Smooth muscle cell (in vitro differentiated cells): ENCODE data around the gene CTH. TPM values are rescaled to one million over a fixed set of nuclear protein-coding genes. Genes with fewer than 3 reads are reported as not detected.
"Not testable (repeated sequence)": the region's sequence is repeated elsewhere in the genome, so short reads cannot be mapped to it uniquely, and the experiment has no call there.

Experiments used
- DNase-seq: peaks from one replicate; lab custom pipeline; 2025; ENCODE audit not compliant: unreplicated experiment; lab: John Stamatoyannopoulos, UW
- H2AFZ ChIP-seq: fragments of 200-600 bp; sonication (generic); 2 replicates; pipeline ENCODE4 v1.6.0; 2016; ENCODE audit warnings: antibody characterized with exemption, low read depth, mild to moderate bottlenecking
- H3F3A ChIP-seq: fragments of 200-600 bp; sonication (generic); 2 replicates; pipeline ENCODE4 v1.6.0; 2017; ENCODE audit warnings: antibody characterized with exemption, low read depth
- H3K27ac ChIP-seq: fragments of 200-600 bp; sonication (generic); 2 replicates; pipeline ENCODE4 v1.5.1; 2016; ENCODE audit warnings: low read depth, mild to moderate bottlenecking
- H3K27me3 ChIP-seq: fragments of 200-600 bp; sonication (generic); 2 replicates; pipeline ENCODE4 v1.6.1; 2016; ENCODE audit warnings: low read depth, mild to moderate bottlenecking
- H3K36me3 ChIP-seq: fragments of 200-600 bp; sonication (generic); 2 replicates; pipeline ENCODE4 v1.5.1; 2016; ENCODE audit warnings: low read depth
- H3K4me1 ChIP-seq: fragments of 200-600 bp; sonication (generic); 2 replicates; pipeline ENCODE4 v1.5.1; 2016; ENCODE audit warnings: low read depth
- H3K4me2 ChIP-seq: fragments of 200-600 bp; sonication (generic); 2 replicates; pipeline ENCODE4 v1.6.0; 2016; ENCODE audit warnings: mild to moderate bottlenecking
- H3K4me3 ChIP-seq: fragments of 200-600 bp; sonication (generic); 2 replicates; pipeline ENCODE4 v1.5.1; 2016; ENCODE audit warnings: mild to moderate bottlenecking
- H3K79me2 ChIP-seq: fragments of 200-600 bp; sonication (generic); 2 replicates; pipeline ENCODE4 v1.6.0; 2016; ENCODE audit warnings: low read depth, mild to moderate bottlenecking
- H3K9ac ChIP-seq: fragments of 200-600 bp; sonication (generic); 2 replicates; pipeline ENCODE4 v1.6.0; 2016; ENCODE audit warnings: low read depth
- H3K9me3 ChIP-seq: fragments of 200-600 bp; sonication (generic); replicated peaks from 2 replicates; pipeline ENCODE4 v1.5.1; 2016; ENCODE audit warnings: low read depth
- H4K20me1 ChIP-seq: fragments of 200-600 bp; sonication (generic); 2 replicates; pipeline ENCODE4 v1.6.0; 2016; ENCODE audit warnings: low read depth
- WGBS: methylation state at CpG from one replicate; pipeline ENCODE4 v1.1.7; 2016; ENCODE audit warnings: low lambda C conversion rate; 5-methylcytosine and 5-hydroxymethylcytosine counted together
- polyA plus RNA-seq: library from polyadenylated mRNA; unstranded; fragments of >200 nt; fragmentation: Nextera tagmentation; extraction: Ambion mirVana; gene quantifications from 2 replicates; pipeline ENCODE4 v1.2.1, GENCODE V29; 2016
- total RNA-seq: library from RNA; depleted of rRNA; stranded (reverse); fragments of >200 nt; gene quantifications from 2 replicates; pipeline ENCODE4 v1.2.3, GENCODE V29; 2014
- TF ChIP-seq, protein P1 (sequence below): fragments of 200-600 bp; sonication (generic); IDR thresholded peaks from 2 replicates; pipeline ENCODE4 v1.5.1; 2017; ENCODE audit warnings: borderline replicate concordance, mild to moderate bottlenecking, antibody characterized with exemption; ENCODE audit not compliant: insufficient read depth, poor library complexity, severe bottlenecking

CTH gene
- total and polyA plus RNA-seq, 2 experiments from 2014 or later, result 6.5 to 11.9 TPM

DNA sequence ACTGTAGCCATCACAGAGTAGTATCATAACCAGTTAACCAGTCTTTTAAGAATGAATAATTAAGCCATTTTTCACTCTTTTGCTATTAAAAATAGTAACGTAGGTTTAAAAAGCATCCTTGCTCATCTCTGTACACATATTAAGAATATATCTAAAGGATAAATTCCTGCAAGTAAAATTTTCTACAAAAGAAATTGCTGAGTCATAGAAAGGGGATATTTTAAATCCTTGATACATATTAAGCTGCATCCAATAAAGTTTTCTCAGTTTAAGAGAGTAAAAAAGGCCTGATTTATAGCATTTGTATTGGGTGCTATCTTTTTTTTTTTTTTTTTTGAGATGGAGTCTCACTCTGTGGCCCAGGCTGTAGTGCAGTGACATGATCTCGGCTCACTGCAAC lies 1.9 kb upstream of the CTH start:
- H3K36me3 ChIP-seq, result no peaks in the 10 kb centered on the region
- TF ChIP-seq, protein P1, sequence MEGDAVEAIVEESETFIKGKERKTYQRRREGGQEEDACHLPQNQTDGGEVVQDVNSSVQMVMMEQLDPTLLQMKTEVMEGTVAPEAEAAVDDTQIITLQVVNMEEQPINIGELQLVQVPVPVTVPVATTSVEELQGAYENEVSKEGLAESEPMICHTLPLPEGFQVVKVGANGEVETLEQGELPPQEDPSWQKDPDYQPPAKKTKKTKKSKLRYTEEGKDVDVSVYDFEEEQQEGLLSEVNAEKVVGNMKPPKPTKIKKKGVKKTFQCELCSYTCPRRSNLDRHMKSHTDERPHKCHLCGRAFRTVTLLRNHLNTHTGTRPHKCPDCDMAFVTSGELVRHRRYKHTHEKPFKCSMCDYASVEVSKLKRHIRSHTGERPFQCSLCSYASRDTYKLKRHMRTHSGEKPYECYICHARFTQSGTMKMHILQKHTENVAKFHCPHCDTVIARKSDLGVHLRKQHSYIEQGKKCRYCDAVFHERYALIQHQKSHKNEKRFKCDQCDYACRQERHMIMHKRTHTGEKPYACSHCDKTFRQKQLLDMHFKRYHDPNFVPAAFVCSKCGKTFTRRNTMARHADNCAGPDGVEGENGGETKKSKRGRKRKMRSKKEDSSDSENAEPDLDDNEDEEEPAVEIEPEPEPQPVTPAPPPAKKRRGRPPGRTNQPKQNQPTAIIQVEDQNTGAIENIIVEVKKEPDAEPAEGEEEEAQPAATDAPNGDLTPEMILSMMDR, result no peak
- H3K9ac ChIP-seq, result no peak overlapping the region
- no peak overlapping the region for H3K4me3 ChIP-seq
- H3K27me3 ChIP-seq, result peaks cover 4% of the 10 kb centered on the region
- whole genome bisulfite sequencing, result 91% methylated on average over 2 of the region's 2 CpGs
- H3F3A ChIP-seq, result peaks cover 6% of the 10 kb centered on the region
- no peaks in the 10 kb centered on the region for H3K9me3 ChIP-seq
- H4K20me1 ChIP-seq, result no peaks in the 10 kb centered on the region
- peaks cover 10% of the 10 kb centered on the region for H3K4me1 ChIP-seq
- peaks cover 16% of the 10 kb centered on the region for H3K79me2 ChIP-seq
- no peak overlapping the region for H3K4me2 ChIP-seq
- DNase-seq, result no peak
- H2AFZ ChIP-seq, result no peak overlapping the region
- no peak overlapping the region for H3K27ac ChIP-seq

DNA sequence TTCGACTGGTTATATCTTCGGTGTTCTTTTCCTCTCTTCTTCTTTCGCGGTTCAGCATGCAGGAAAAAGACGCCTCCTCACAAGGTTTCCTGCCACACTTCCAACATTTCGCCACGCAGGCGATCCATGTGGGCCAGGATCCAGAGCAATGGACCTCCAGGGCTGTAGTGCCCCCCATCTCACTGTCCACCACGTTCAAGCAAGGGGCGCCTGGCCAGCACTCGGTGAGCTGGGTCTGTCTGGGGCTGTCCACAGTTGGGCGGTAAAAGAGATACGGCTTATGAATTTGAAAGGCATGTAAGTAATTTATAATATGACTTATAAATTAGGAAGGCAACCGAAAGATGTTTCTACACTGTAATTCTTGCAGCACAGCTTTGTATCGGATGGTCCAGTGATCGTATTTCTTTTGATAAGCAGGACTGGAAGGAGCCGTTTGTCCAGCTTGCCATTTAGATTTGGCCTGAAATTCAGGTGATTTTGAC lies 334 bp downstream of the CTH start:
- no peaks in the 10 kb centered on the region for H4K20me1 ChIP-seq
- H3K4me2 ChIP-seq, result peak overlapping the region; percentile 92
- H3K9me3 ChIP-seq, result no peaks in the 10 kb centered on the region
- H3K27me3 ChIP-seq, result peaks cover 4% of the 10 kb centered on the region
- peaks cover 10% of the 10 kb centered on the region for H3K4me1 ChIP-seq
- H3K27ac ChIP-seq, result peak overlapping the region; percentile 95
- TF ChIP-seq, protein P1, result no peak
- H3K36me3 ChIP-seq, result no peaks in the 10 kb centered on the region
- no peak for DNase-seq
- H3K79me2 ChIP-seq, result peaks cover 23% of the 10 kb centered on the region
- peak overlapping the region; percentile 82 for H3K9ac ChIP-seq
- H3K4me3 ChIP-seq, result peak overlapping the region; percentile 84
- peak overlapping the region; percentile 76 for H2AFZ ChIP-seq
- WGBS, result 0% methylated on average over 17 of the region's 17 CpGs
- H3F3A ChIP-seq, result peaks cover 6% of the 10 kb centered on the region

DNA sequence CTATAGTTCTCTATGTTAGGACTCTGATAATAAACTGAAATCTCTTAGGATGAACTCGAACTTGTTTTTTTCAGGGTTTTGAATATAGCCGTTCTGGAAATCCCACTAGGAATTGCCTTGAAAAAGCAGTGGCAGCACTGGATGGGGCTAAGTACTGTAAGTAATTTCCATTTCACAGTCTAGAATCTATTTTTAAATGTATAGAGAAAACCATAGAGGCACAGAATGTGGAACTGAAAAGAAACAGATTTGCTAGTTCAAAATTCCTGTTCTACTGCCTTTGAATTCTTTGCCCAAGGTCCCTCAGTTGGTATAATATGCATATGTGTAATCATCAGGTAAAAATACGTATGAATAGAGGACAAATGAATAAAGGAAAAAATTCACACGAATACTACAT lies 4.8 kb downstream of the CTH start:
- DNase-seq, result no peak
- Histone ChIP-seq H3K4me3 (no peak overlapping the region), H2AFZ (no peak overlapping the region), H3K9me3 (no peaks in the 10 kb centered on the region), H3K27ac (no peak overlapping the region), H4K20me1 (no peaks in the 10 kb centered on the region), H3K27me3 (no peaks in the 10 kb centered on the region), H3K4me1 (peaks cover 5% of the 10 kb centered on the region), H3K79me2 (peaks cover 23% of the 10 kb centered on the region), H3K4me2 (no peak overlapping the region), H3K36me3 (peaks cover 3% of the 10 kb centered on the region), H3F3A (no peaks in the 10 kb centered on the region), H3K9ac (no peak overlapping the region)
- WGBS, result 63% methylated on average over 4 of the region's 4 CpGs
- TF ChIP-seq, protein P1, result no peak

DNA sequence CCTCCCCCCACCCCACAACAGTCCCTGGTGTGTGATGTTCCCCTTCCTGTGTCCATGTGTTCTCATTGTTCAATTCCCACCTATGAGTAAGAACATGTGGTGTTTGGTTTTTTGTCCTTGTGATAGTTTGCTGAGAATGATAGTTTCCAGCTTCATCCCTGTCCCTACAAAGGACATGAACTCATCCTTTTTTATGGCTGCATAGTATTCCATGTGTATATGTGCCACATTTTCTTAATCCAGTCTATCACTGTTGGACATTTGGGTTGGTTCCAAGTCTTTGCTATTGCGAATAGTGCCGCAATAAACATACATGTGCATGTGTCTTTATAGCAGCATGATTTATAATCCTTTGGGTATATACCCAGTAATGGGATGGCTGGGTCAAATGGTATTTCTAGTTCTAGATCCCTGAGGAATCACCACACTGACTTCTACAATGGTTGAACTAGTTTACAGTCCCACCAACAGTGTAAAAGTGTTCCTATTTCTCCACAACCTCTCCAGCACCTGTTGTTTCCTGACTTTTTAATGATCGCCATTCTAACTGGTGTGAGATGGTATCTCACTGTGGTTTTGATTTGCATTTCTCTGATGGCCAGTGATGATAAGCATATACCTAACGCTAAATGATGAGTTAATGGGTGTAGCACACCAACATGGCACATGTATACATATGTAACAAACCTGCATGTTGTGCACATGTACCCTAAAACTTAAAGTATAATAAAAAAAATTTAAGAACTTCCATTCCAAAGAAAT lies 8.1 kb downstream of the CTH start:
- H4K20me1 ChIP-seq, H3K9me3 ChIP-seq, DNase-seq, H3K4me1 ChIP-seq, H3K36me3 ChIP-seq, H3K4me2 ChIP-seq, H3K4me3 ChIP-seq, H3K27me3 ChIP-seq, H3K79me2 ChIP-seq, H3K9ac ChIP-seq, H2AFZ ChIP-seq, H3F3A ChIP-seq, H3K27ac ChIP-seq: not testable (repeated sequence)
- WGBS, result 91% methylated on average over 4 of the region's 4 CpGs
